Uterine smooth muscle cell (primary cell): ENCODE measurements around the gene ISCA2. TPM values are rescaled to one million over a fixed set of nuclear protein-coding genes. Genes with fewer than 3 reads are reported as not detected.

Source experiments
- total RNA-seq: library from RNA; depleted of rRNA; stranded (reverse); fragments of >200 nt; gene quantifications from 2 replicates; pipeline ENCODE4 v1.2.3, GENCODE V29; 2014

The ISCA2 gene
- 14.5 and 16.5 TPM in 2 replicates for total RNA-seq

GRCh38 chr14:74493343-74494261, at the start of gene ISCA2:
ISCA2 (plus strand) TSS chr14:74493765; CDS start chr14:74493775, 10 bp downstream.

GRCh38 chr14:74492776-74493342, 706 bp upstream of the ISCA2 start, which contains the start of gene NPC2:
NPC2 (minus strand) TSS chr14:74493305; CDS start chr14:74493274, 31 bp downstream.

Other genes starting within 250 kb of the ISCA2 start
- 22.4 and 33.1 TPM in 2 replicates for gene ABCD4, start 190.8 kb upstream of the ISCA2 start, total RNA-seq
- not detected in 2 replicates for gene VRTN, start 145.3 kb upstream of the ISCA2 start, total RNA-seq
- gene SYNDIG1L, start 67.6 kb upstream of the ISCA2 start, total RNA-seq: not detected in 2 replicates
- 283 and 312 TPM in 2 replicates for gene NPC2, start 460 bp upstream of the ISCA2 start, total RNA-seq
- gene LTBP2, start 118.5 kb downstream of the ISCA2 start, total RNA-seq: 134 and 315 TPM in 2 replicates
- 26.4 and 30.1 TPM in 2 replicates for gene AREL1, start 219.3 kb downstream of the ISCA2 start, total RNA-seq
- 33.2 and 44.9 TPM in 2 replicates for gene FCF1, start 219.4 kb downstream of the ISCA2 start, total RNA-seq